GM21390 (cell line): ENCODE results near the gene NTRK1.

Source experiments
- ATAC-seq: cut with Tn5 transposase; IDR thresholded peaks from one replicate; pipeline ENCODE4 v1.9.1; 2021; ENCODE audit not compliant: unreplicated experiment

NTRK1 gene

DNA sequence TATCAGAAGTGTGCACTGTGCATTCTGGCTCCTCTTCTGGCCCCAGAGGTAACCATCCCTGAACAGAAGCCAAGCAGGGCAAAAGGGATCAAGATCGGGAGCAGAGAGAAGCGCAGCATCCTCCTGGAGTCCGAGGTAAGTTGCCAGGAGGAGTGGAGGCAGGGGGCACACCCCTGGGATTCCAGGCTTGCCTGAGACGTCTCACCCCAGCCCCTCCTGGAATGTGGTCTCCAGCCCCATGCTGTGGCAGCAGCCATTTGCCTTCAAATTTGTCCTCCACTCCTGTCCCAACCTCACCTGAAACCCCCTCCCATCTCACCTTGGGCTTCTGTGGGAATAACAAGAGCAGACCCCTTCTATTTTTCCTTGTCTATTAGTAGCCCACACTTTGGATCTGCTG is 69.8 kb downstream of the NTRK1 start:
- ATAC-seq: no peak
